ENCODE data around the gene PLA2G1B.
"Not testable (repeated sequence)": the region's sequence is repeated elsewhere in the genome, so short reads cannot be mapped to it uniquely, and the experiment has no call there.

The PLA2G1B gene

GRCh38 chr12:120358412-120359100, 31.0 kb upstream of the PLA2G1B start:
- no peak for DNase-seq

GRCh38 chr12:120357104-120357503, 29.5 kb upstream of the PLA2G1B start:
- DNase-seq, result no peak

- peak in 1 of 2 experiments; percentile 44 for DNase-seq
These were observed 29.0 kb upstream of the PLA2G1B start for GRCh38 chr12:120356567-120357030.

DNA sequence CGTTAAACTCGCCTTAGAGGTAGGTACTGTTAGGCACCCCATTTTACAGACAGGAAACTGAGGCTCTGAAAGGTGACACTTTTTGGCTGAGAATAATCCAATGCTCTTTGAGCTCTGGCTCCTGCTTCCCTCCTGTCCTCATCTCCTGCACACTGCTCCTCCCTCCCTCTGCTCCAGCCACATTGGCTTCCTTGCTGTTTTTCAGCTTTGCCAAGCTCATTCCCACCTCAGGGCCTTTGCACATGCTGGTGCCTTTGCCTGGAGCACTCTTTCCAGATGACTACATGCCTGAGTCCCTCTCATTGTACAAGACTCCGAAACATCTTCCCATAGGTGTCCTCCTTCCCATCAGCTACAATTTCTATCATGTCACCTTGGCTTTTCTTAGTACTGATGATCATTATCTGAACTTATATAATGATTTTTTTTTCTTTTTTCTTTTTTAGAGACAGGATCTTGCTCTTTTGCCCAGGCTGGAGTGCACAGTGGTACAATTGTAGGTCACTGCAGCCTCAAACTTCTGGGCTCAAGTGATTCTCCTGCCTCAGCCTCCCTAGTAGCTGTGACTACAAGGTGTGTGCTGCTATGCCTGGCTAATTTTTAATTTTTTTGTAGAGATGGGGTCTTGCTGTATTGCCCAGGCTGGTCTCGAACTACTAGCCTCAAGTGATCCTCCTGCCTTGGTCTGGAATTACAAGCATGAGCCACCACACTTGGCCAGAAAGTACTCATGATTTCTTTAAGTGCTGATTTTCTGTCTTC, 26.2 kb upstream of the PLA2G1B start:
- no peak for DNase-seq

GRCh38 chr12:120353136-120353535, 25.6 kb upstream of the PLA2G1B start:
- DNase-seq, result no peak

DNA sequence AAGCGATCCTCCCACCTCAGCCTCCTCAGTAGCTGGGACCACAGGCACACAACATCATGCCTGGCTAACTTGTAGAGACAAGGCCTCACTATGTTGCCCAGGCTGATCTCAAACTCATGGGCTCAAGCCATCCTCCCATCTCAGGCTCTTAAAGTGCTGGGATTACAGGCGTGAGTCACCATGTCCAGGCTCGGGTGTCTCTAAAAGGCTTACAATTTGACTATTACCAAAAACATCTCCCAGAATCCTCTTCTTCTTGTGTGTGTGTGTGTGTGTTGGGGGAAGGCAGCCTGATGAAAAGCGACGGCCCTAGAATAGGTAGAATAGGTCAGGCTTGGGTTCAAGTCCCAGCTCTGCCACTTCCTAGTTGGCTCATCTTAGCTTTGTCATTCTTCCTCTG, 24.5 kb upstream of the PLA2G1B start:
- no peak for DNase-seq

DNA sequence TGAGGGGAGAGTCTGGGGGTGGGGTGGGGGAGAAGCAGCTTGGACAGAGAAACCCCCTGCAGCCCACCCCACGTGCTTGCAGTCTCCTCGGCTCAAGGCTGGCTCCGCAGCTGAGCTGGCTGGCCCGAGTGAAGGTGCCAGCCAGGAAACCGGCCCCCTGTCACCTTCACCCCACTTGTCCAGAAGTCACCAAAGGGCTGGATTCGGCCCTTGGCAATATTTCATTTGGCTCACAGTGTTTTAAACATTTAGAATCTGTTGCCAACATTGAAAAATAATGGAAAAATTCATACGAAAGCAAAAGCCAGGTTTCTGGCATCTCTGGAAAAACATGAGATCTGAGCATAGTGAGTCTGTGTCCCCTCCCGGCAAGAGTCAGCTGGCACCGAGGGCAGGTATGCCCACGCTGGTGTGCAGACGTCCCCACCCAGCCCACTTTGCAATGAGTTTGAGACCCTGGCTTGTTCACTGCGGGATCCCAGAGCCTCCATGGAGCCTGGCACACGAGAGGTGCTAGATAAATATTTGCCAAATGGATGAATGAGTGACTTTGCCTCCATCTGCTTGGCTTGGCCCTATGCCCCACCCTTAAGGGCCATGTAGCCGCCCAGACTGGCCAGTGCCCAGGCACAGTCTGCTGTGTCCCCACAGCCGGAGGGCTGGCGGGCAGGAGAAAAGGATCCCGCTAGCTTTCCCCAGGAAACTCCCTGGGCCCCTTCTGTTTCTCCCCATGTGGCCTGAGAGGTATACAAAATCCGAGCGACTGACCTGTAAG, 23.2 kb upstream of the PLA2G1B start:
- peak; percentile 56 to 89 for DNase-seq

GRCh38 chr12:120347766-120348165, 20.2 kb upstream of the PLA2G1B start:
- DNase-seq, result no peak

- DNase-seq, result no peak
These were observed 19.1 kb upstream of the PLA2G1B start for GRCh38 chr12:120346681-120347080.

DNA sequence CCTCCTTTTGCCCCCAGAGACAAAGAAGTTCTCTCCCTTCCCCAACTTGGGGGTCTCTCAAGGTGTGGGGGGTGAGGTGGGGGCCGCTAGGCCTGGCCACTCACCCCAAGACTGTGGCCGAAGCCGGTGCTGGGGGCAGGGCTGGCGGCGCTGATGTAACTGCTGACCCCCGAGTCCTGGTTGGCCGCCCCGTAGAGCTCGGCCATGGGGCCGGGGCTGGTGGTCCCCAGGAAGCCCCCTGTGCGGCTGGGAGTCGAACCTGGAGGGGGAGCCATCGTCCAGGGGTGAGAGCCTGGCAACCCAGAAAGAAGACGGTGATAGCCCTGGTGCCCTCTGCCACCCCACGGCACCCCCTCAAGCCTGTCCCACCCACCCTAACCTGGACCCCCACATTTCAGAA, 18.5 kb upstream of the PLA2G1B start:
- no peak for DNase-seq

- DNase-seq, result no peak
These were observed 16.1 kb upstream of the PLA2G1B start for GRCh38 chr12:120343692-120344091.

DNA sequence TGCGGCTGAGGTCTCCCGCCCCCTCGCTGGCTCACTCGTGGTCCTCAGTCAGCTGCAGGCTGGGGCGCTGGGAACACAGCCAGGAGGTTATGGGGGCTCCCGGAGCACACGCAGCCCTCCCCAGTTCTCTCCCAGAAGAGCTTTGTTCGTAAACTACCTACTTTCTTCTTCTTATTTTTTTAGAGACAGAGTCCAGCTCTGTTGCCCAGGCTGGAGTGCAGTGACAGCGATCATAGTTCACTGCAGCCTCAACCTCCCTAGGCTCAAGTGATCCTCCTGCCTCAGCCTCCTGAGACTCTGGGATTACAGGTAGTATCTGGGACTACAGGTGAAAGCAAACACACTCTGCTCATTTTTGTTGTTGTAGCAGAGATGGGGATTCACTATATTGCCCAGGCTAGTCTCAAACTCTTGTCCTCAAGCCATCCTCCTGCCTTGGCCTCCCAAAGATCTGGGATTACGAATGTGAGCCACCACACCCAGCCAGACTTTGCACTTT, 15.5 kb upstream of the PLA2G1B start:
- DNase-seq, result no peak

GRCh38 chr12:120342175-120343038, 14.8 kb upstream of the PLA2G1B start:
- DNase-seq, result no peak

GRCh38 chr12:120339256-120339655, 11.7 kb upstream of the PLA2G1B start:
- no peak for DNase-seq

DNA sequence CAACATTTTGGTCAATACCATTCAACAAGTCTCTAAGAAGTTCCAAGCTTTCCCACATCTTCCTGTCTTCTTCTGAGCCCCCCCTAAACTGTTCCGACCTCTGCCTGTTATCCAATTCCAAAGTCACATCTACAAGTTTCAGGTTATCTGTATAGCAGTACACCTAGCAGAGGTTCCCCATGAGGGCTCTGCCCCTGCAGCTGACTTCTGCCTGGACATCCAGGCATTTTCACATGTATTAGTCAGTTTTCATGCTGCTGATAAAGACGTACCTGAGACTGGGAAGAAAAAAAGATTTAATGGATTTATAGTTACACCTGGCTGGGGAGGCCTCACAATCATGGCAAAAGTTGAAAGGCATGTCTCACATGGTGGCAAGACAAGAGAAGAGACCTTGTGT, 10.2 kb upstream of the PLA2G1B start:
- DNase-seq, result no peak

DNA sequence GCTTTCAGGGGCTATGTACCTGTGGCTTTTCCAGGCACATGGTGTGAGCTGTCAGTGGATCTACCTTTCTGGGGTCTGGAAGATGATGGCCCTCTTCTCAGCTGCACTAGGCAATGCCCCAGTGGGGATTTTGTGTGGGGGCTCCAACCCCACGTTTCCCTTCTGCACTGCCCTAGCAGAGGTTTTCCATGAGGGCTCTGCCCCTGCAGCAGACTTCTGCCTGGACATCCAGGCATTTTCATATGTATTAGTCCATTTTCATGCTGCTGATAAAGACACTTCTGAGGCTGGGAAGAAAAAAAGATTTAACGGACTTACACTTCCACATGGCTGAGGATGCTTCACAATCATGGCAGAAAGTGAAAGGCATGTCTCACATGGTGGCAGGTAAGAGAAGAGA, 8.8 kb upstream of the PLA2G1B start:
- not testable (repeated sequence) for DNase-seq

GRCh38 chr12:120335447-120335846, 7.9 kb upstream of the PLA2G1B start:
- DNase-seq, result not testable (repeated sequence)

DNA sequence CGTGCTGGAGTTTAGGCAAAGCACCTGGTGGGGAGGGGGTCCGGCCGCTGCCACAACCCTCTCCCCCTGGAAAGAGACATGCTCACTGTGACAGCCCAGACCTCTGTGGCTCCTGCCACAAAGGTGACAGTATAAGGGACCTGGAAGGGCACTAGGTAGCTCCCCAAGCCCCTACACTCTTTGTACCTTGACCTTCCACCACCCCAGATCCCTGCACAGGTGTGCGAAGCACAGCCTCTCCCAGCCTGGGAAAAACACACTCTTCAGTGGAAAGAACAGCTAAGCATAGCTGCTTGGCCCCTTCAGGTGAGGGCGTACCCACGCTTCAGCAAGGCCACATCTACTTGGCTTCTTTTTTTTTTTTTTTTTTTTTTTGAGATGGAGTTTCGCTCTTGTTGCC, 4.9 kb upstream of the PLA2G1B start:
- DNase-seq, result no peak

DNA sequence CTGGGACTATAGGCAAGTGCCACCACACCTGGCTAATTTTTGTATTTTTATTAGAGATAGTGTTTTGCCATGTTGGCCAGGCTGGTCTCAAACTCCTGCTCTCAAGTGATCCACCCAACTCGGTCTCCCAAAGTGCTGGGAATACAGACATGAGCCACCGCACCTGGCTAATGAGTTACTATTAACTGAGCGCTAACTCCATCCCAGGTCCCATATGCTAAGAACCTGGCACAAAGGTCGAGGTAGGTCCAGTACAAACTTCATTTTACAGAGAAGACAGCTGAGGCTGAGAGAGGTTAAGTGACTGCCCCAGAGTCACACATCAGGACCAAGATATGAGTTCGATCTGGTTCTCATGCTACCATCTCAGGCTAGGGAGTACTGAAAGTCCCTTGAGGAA, 4.5 kb upstream of the PLA2G1B start:
- DNase-seq, result no peak

DNA sequence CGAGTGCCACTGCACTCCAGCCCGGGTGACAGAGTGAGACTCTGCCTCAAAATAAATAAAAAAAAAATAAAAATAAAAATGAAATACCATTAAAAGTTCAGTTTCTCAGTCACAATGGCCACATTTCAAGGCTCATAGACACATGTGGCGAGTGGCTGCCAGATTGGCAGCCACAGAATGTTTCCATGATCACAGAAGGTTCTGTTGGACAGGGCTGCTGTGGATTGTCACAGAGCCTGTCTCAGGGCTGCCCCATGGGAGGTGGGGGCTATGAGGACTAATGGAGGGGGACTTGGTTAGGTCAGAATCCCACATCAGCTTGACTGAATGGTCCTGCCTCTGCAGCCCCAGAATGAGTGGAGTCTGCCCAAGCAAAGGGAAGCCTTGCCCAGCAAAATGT, 3.8 kb upstream of the PLA2G1B start:
- no peak for DNase-seq

DNA sequence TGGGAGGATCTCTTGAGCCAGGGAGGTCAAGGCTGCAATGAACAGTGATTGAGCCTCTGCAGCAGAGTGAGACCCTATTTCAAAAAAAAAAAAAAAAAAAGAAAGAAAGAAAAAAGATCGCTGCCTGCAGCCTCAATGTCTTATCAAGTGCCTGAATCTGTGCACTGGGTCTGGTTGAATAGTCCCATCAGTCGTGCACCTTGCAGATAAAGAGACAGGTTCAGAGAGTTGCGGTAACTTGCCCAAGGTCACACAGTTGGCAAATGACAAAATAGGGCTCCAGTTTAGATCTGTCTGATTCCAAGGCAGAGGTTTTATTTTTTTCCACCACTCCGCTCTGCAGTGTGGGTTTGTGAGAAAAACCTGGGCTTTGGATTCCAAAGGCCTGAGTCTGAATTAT, 649 bp upstream of the PLA2G1B start:
- DNase-seq, result no peak

DNA sequence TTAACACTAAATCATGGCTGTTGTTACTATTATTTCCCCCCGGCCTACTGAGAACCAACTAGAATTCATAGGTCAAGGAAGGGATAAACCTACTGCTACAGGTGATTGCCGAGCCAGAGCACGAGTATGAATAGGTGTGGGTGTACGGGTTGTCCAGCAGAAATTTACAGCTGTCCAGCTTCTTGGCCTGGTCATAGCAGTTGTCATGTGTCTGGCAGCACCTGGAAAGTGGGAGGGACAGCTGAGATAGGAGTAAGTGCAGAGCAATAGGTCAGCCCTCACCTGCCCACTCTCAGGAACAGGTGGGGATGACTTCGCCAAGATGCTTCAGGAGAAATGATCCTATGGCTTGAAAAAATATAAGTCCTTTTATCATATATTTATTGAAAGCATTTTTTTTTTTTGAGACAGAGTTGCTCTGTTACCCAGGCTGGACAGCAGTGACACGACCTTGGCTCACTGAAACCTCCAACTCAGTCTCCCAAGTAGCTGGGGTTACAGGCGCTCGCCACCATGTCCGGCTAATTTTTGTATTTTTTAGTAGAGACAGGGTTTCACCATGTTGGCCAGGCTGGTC, 2.6 kb downstream of the PLA2G1B start:
- DNase-seq, result no peak
